Stimulated activated naive CD8-positive, alpha-beta T cell treated with anti-CD3 and anti-CD28 coated beads, Interleukin-15, amount 100 ng/mL, for 72 hours (primary cell): ENCODE results near the gene FOXM1.
A peak's percentile ranks its signal among the peaks of the same experiment; 100 is the strongest.

Experiments
- ATAC-seq: fragments of 150-1000 bp; cut with Tn5 transposase; 2 replicates; pipeline ENCODE4 v1.10.0; 2021; ENCODE audit warnings: mild to moderate bottlenecking, moderate library complexity
- DNase-seq, 2 donors: peaks; one replicate each; pipeline ENCODE4 v3.0.0; 2021 to 2022
- H3K27ac Mint-ChIP-seq, 2 donors: one replicate each; pipeline ENCODE4 v1.8.0; 2022; ENCODE audit warnings: mild to moderate bottlenecking in 2 of 2, mixed read lengths in 2 of 2, moderate library complexity in 2 of 2
- H3K27me3 Mint-ChIP-seq: one replicate; pipeline ENCODE4 v1.8.0; 2022; ENCODE audit warnings: mixed read lengths
- H3K4me1 Mint-ChIP-seq: one replicate; pipeline ENCODE4 v1.8.0; 2022; ENCODE audit warnings: mild to moderate bottlenecking, mixed read lengths
- H3K4me3 Mint-ChIP-seq, 2 donors: one replicate each; pipeline ENCODE4 v1.8.0; 2022; ENCODE audit warnings: mild to moderate bottlenecking in 2 of 2, mixed read lengths in 2 of 2, moderate library complexity in 1 of 2
- H3K9me3 Mint-ChIP-seq, 2 donors: one replicate each; pipeline ENCODE4 v1.8.0; 2022; ENCODE audit warnings: mixed read lengths in 2 of 2

Gene FOXM1

GRCh38 chr12:2833810-2834209, 43.2 kb downstream of the FOXM1 start:
- DNase-seq, result no peak
- H3K27ac Mint-ChIP-seq, result peak overlapping the region in 1 of 2 donors; percentile 86
- H3K9me3 Mint-ChIP-seq, result no peaks in the 10 kb centered on the region
- H3K4me3 Mint-ChIP-seq, result no peak overlapping the region
- no peak for ATAC-seq
- H3K4me1 Mint-ChIP-seq, result peaks cover 16% of the 10 kb centered on the region
- no peaks in the 10 kb centered on the region for H3K27me3 Mint-ChIP-seq

- DNase-seq (no peak), ATAC-seq (no peak)
- Mint-ChIP-seq H3K27me3 (no peaks in the 10 kb centered on the region), H3K9me3 (no peaks in the 10 kb centered on the region), H3K4me1 (peaks cover 16% of the 10 kb centered on the region), H3K4me3 (no peak overlapping the region), H3K27ac (peak overlapping the region in 1 of 2 donors; percentile 46)
Observed at GRCh38 chr12:2833327-2833726, 43.6 kb downstream of the FOXM1 start.

- no peak overlapping the region for H3K4me3 Mint-ChIP-seq
- no peaks in the 10 kb centered on the region for H3K9me3 Mint-ChIP-seq
- peak overlapping the region; percentile 19 to 87 for H3K27ac Mint-ChIP-seq
- DNase-seq (no peak), ATAC-seq (no peak)
- peaks cover 16% of the 10 kb centered on the region for H3K4me1 Mint-ChIP-seq
- no peaks in the 10 kb centered on the region for H3K27me3 Mint-ChIP-seq
Observed at GRCh38 chr12:2832550-2833127, 44.3 kb downstream of the FOXM1 start.

GRCh38 chr12:2829275-2829674, 47.7 kb downstream of the FOXM1 start:
- Mint-ChIP-seq H3K4me1 (peaks cover 4% of the 10 kb centered on the region), H3K9me3 (no peaks in the 10 kb centered on the region), H3K27me3 (no peaks in the 10 kb centered on the region), H3K4me3 (no peak overlapping the region), H3K27ac (no peak overlapping the region)
- DNase-seq (no peak), ATAC-seq (no peak)

- H3K27me3 Mint-ChIP-seq, result no peaks in the 10 kb centered on the region
- no peak overlapping the region for H3K4me3 Mint-ChIP-seq
- no peaks in the 10 kb centered on the region for H3K9me3 Mint-ChIP-seq
- no peaks in the 10 kb centered on the region for H3K4me1 Mint-ChIP-seq
- peak overlapping the region in 1 of 2 donors; percentile 75 for H3K27ac Mint-ChIP-seq
- ATAC-seq (no peak), DNase-seq (no peak)
Observed at GRCh38 chr12:2826721-2827515, 50.1 kb downstream of the FOXM1 start.

- no peak for DNase-seq
- no peaks in the 10 kb centered on the region for H3K4me1 Mint-ChIP-seq
- H3K27me3 Mint-ChIP-seq, result no peaks in the 10 kb centered on the region
- no peak for ATAC-seq
- H3K4me3 Mint-ChIP-seq, result no peak overlapping the region
- H3K27ac Mint-ChIP-seq, result no peak overlapping the region
- no peaks in the 10 kb centered on the region for H3K9me3 Mint-ChIP-seq
Observed at GRCh38 chr12:2826036-2826435, 50.9 kb downstream of the FOXM1 start.

- Mint-ChIP-seq H3K4me3 (no peak overlapping the region), H3K27me3 (no peaks in the 10 kb centered on the region), H3K9me3 (no peaks in the 10 kb centered on the region), H3K27ac (no peak overlapping the region), H3K4me1 (no peaks in the 10 kb centered on the region)
- DNase-seq (no peak), ATAC-seq (no peak)
Observed at GRCh38 chr12:2825132-2825531, 51.8 kb downstream of the FOXM1 start.

- Mint-ChIP-seq H3K9me3 (no peaks in the 10 kb centered on the region), H3K27ac (no peak overlapping the region)
- no peak for ATAC-seq
Observed at GRCh38 chr12:2824541-2824940, 52.4 kb downstream of the FOXM1 start.

GRCh38 chr12:2823483-2823882, 53.5 kb downstream of the FOXM1 start:
- no peaks in the 10 kb centered on the region for H3K9me3 Mint-ChIP-seq
- no peak overlapping the region for H3K4me3 Mint-ChIP-seq
- peak overlapping the region in 1 of 2 donors; percentile 64 for H3K27ac Mint-ChIP-seq
- no peaks in the 10 kb centered on the region for H3K4me1 Mint-ChIP-seq
- ATAC-seq (no peak), DNase-seq (no peak)
- no peaks in the 10 kb centered on the region for H3K27me3 Mint-ChIP-seq

More at GRCh38 chr12:2824541-2824940, 52.4 kb downstream of the FOXM1 start:
- H3K4me1 Mint-ChIP-seq, result no peaks in the 10 kb centered on the region
- H3K4me3 Mint-ChIP-seq, result no peak overlapping the region
- DNase-seq, result no peak
- H3K27me3 Mint-ChIP-seq, result no peaks in the 10 kb centered on the region

GRCh38 chr12:2820432-2820831, 56.5 kb downstream of the FOXM1 start:
- no peak for ATAC-seq
- no peak for DNase-seq
- Mint-ChIP-seq H3K27me3 (no peaks in the 10 kb centered on the region), H3K4me3 (no peak overlapping the region), H3K9me3 (no peaks in the 10 kb centered on the region), H3K4me1 (peaks cover 4% of the 10 kb centered on the region), H3K27ac (no peak overlapping the region)

- DNase-seq (no peak), ATAC-seq (no peak)
- peaks cover 10% of the 10 kb centered on the region for H3K4me1 Mint-ChIP-seq
- H3K4me3 Mint-ChIP-seq, result no peak overlapping the region
- H3K9me3 Mint-ChIP-seq, result no peaks in the 10 kb centered on the region
- no peaks in the 10 kb centered on the region for H3K27me3 Mint-ChIP-seq
- H3K27ac Mint-ChIP-seq, result peak overlapping the region; percentile 24 to 44
Observed at GRCh38 chr12:2819810-2820209, 57.2 kb downstream of the FOXM1 start.

GRCh38 chr12:2813214-2814185, 63.5 kb downstream of the FOXM1 start:
- DNase-seq, result peak; percentile 40 to 58
- peak; percentile 48 for ATAC-seq
- Mint-ChIP-seq H3K9me3 (no peaks in the 10 kb centered on the region), H3K27me3 (no peaks in the 10 kb centered on the region), H3K4me1 (peaks cover 23% of the 10 kb centered on the region), H3K4me3 (peak overlapping the region; percentile 99 to 100), H3K27ac (peak overlapping the region; percentile 99 to 100)

GRCh38 chr12:2812290-2813213, 64.4 kb downstream of the FOXM1 start, which contains the start of gene ITFG2:
TSS of gene ITFG2 (plus strand) at chr12:2812668. CDS start at chr12:2812761, 93 bp downstream.
- DNase-seq (peak; percentile 92 to 97), ATAC-seq (peak; percentile 96)
- Mint-ChIP-seq H3K4me3 (peak within 1 kb of the TSS; percentile 99 to 100), H3K27ac (peak within 1 kb of the TSS; percentile 99 to 100), H3K27me3 (no peaks in the 10 kb centered on the region), H3K4me1 (peaks cover 23% of the 10 kb centered on the region), H3K9me3 (no peaks in the 10 kb centered on the region)

- no peak for ATAC-seq
- Mint-ChIP-seq H3K27ac (peak overlapping the region in 1 of 2 donors; percentile 25), H3K27me3 (no peaks in the 10 kb centered on the region), H3K9me3 (no peaks in the 10 kb centered on the region), H3K4me3 (peak overlapping the region; percentile 99 to 100), H3K4me1 (peaks cover 23% of the 10 kb centered on the region)
- DNase-seq, result no peak
Observed at GRCh38 chr12:2811801-2812200, 65.2 kb downstream of the FOXM1 start.
